Measurements from ENCODE around the gene MTREX.

DNA sequence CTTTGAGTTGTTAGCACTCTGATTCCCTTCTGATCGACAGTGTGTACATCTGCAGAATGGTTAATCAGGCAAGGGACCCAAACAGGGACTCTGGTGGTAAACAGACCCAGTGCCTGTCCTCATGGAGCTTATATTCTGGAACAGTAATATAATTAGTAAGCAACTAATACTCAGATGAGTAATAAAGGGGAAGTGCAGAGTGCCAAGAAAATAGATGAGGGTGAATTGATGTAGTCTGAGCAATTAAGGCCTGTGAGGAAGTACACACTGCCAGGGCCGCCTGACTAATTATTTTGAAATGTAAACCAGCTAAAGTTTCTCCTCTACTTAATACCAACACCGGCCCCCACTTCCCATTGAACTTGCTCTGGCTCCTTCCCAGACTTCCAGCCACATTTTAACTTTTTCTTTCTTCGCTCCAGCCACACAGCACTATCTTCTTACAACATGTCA is 4.5 kb upstream of the MTREX start:
- TF ChIP-seq CTCF (IDR thresholded peaks at IDR 0.05; ENCODE audit: low read depth, low read length, poor library complexity, severe bottlenecking) = no peak
- TF ChIP-seq EZH2phosphoT487 (IDR thresholded peaks at IDR 0.05; ENCODE audit: borderline replicate concordance, low read length) = no peak
